GM12874 (cell line): Measurements from ENCODE around the gene APPBP2.

Source experiments
- TF ChIP-seq, protein P1 (sequence below): IDR thresholded peaks from 2 replicates; pipeline ENCODE4 v1.5.1; 2011; ENCODE audit warnings: low read depth, mild to moderate bottlenecking, control low read depth, low read length, moderate library complexity; ENCODE audit not compliant: insufficient read depth

The APPBP2 gene

DNA sequence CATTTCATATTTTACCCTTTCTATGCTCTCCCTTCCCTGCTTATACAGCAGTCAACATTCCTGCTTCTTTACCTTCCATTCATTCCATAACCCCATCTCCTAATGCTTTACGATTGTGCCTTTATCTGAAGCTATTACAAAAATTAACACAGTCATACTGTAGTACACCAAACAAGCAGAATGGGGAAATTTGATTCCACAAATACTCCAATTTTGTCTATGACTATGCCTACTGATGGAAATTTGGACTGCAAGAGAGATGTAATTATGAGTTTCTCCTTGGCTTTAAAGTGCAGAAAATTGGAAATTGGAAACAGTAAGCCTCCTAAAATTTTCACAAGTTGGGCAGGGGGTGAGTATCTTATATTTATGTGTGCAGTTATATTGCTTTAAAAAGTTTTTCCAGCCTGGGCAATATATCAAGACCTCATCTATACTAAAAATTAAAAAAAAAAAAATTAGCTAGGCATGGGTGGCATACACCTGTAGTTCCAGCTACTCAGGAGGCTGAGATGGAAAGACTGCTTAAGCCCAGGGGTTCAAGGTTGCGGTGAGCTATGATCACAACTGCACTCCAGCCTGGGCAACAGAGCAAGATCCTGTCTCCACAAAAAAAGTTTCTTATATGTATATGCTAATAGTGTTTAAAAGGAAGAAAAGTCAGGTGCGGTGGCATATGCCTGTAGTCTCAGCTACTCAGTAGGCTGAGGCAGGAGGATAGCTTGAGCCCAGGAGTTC is 3.0 kb downstream of the APPBP2 start:
- TF ChIP-seq, protein P1, sequence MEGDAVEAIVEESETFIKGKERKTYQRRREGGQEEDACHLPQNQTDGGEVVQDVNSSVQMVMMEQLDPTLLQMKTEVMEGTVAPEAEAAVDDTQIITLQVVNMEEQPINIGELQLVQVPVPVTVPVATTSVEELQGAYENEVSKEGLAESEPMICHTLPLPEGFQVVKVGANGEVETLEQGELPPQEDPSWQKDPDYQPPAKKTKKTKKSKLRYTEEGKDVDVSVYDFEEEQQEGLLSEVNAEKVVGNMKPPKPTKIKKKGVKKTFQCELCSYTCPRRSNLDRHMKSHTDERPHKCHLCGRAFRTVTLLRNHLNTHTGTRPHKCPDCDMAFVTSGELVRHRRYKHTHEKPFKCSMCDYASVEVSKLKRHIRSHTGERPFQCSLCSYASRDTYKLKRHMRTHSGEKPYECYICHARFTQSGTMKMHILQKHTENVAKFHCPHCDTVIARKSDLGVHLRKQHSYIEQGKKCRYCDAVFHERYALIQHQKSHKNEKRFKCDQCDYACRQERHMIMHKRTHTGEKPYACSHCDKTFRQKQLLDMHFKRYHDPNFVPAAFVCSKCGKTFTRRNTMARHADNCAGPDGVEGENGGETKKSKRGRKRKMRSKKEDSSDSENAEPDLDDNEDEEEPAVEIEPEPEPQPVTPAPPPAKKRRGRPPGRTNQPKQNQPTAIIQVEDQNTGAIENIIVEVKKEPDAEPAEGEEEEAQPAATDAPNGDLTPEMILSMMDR = no peak

- TF ChIP-seq, protein P1 = no peak
Observed at GRCh38 chr17:60519795-60520194, 6.2 kb downstream of the APPBP2 start.

DNA sequence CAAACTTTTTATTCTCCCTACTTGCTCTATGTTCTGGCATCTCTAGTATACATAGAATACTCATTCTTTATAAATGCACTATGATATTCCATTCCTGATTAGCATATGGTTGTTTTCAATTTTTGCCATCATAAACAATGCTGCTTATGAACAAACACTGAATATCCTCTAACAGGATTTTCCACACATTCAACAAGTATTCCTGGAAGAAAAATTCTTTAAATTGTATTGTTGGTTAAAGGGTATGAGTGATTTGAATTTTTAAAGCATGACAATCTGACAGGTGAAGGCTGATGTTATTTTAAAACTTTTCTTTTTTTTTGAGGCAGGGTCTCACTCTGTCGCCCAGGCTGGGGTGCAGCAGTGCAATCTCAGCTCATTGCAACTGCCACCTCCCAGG is 11.5 kb downstream of the APPBP2 start:
- TF ChIP-seq, protein P1 = no peak

GRCh38 chr17:60514053-60514452 is 12.0 kb downstream of the APPBP2 start:
- TF ChIP-seq, protein P1 = no peak

- TF ChIP-seq, protein P1 = no peak
Observed at GRCh38 chr17:60513014-60513413, 13.0 kb downstream of the APPBP2 start.

- TF ChIP-seq, protein P1 = no peak
Observed at GRCh38 chr17:60510723-60511122, 15.3 kb downstream of the APPBP2 start.

DNA sequence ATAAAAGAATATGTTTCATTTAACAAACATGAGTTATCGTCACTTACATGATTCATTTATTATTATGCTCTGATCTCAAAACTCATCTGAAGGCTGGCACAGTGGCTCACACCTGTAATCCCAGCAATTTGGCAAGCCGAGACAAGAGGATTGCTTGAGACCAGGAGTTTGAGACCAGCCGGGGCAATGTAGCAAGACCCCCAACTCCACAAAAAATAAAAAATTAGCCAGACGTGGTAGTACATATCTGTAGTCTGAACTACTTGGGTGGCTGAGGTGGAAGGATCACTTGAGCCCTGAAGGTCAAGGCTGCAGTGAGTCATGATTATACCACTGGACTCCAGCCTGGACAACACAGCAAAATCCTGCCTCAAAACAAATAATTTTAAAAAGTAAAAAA is 16.0 kb downstream of the APPBP2 start:
- TF ChIP-seq, protein P1 = no peak
